Gastrocnemius medialis (tissue), 4 donors: ENCODE results near the gene RORB. TPM values are rescaled to one million over a fixed set of nuclear protein-coding genes. Genes with fewer than 3 reads are reported as not detected.

Experiments
- ATAC-seq, 2 donors: fragments of 150-250 bp; one replicate each; pipeline ENCODE4 v1.9.1; 2016
- DNase-seq, 2 donors: peaks; one replicate each; pipeline ENCODE4 v3.0.0-alpha.2; 2019
- H3K27ac ChIP-seq, 4 donors: fragments of 200-600 bp; sonication (generic); 1 replicate in 1 of 4; 2 replicates in 3 of 4; pipeline ENCODE4 v1.5.1; 2016 to 2018; ENCODE audit warnings: mild to moderate bottlenecking in 2 of 4, moderate library complexity in 1 of 4
- H3K27me3 ChIP-seq, 3 donors: fragments of 200-600 bp; sonication (generic) in 2 of 3; 1 replicate in 1 of 3; 2 replicates in 2 of 3; pipeline versions ENCODE4 v1.5.1 to v1.6.0; 2016 to 2019; ENCODE audit warnings: mild to moderate bottlenecking in 1 of 3, moderate library complexity in 1 of 3
- H3K36me3 ChIP-seq, 2 donors: fragments of 200-600 bp; sonication (generic) in 1 of 2; one replicate each; pipeline ENCODE4 v1.5.1; 2017 to 2018
- H3K4me1 ChIP-seq, 2 donors: fragments of 200-600 bp; sonication (generic) in 1 of 2; one replicate each; pipeline ENCODE4 v1.5.1; 2016 to 2017; ENCODE audit warnings: mild to moderate bottlenecking in 2 of 2
- H3K4me3 ChIP-seq, 4 donors: fragments of 200-600 bp; sonication (generic) in 3 of 4; 1 replicate in 1 of 4; 2 replicates in 3 of 4; pipeline ENCODE4 v1.5.1; 2016 to 2019; ENCODE audit warnings: mild to moderate bottlenecking in 2 of 4
- H3K9me3 ChIP-seq, 3 donors: fragments of 200-600 bp; sonication (generic) in 2 of 3; 1 replicate in 1 of 3; 2 replicates in 2 of 3; pipeline ENCODE4 v1.5.1; 2016 to 2019
- CTCF ChIP-seq, 5 experiments: fragments of 450-650 bp in 3 of 5; fragments of 200-600 bp in 2 of 5; sonication (generic) in 2 of 5; IDR thresholded peaks in 4 of 5; conservative IDR thresholded peaks in 1 of 5; 1 replicate in 4 of 5; 2 replicates in 1 of 5; pipeline ENCODE4 v1.5.1; 2016 to 2019; ENCODE audit warnings: antibody characterized with exemption in 5 of 5, mild to moderate bottlenecking in 3 of 5, moderate library complexity in 3 of 5
- POLR2A ChIP-seq, 2 donors: fragments of 450-650 bp; IDR thresholded peaks; one replicate each; pipeline ENCODE4 v1.6.1; 2017; ENCODE audit warnings: antibody characterized with exemption in 2 of 2, mild to moderate bottlenecking in 2 of 2, moderate library complexity in 2 of 2
- in situ Hi-C, 4 donors: fragments of 200-750 bp; cut with MboI; loops; one replicate each; pipeline versions ENCODE4 v1.15.0 to v1.8.0; 2017; ENCODE audit warnings: low sequenced_read_pairs in 4 of 4
- intact Hi-C: fragments of 100-400 bp; cut with DNase I; formaldehyde crosslinking; loops from one replicate; pipeline ENCODE4 v1.15.1; 2023; ENCODE audit warnings: low total_unique reads
- total RNA-seq, 4 donors: library from RNA; depleted of rRNA; stranded (reverse); fragments of >200 nt; gene quantifications; one replicate each; pipeline versions ENCODE4 v1.1.0 to v1.2.3, GENCODE V29; 2016

RORB gene
- total RNA-seq, 4 donors from 2014 or later, result 0.10 TPM; not detected in 3

DNA sequence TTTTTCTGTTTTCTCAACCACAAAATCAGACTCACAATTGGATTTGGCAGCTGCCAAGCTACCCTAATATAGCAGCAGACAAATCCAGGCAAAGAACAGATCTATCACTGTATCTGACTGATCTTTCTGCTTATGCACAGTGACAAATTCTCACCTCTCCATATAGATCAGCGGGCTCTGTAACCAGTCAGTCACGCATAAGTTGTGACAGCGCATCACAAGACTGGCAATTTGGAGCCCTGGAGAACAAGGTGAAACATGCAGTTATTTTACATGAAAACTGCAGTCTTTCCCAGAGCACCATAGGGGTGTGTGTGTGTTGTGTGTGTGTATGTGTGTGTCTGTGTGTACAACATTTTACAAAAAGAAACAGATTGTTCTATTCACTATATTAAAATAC, 37.7 kb downstream of the RORB start:
- ATAC-seq (no peak), DNase-seq (no peak)
- no peaks in the 10 kb centered on the region for H3K36me3 ChIP-seq
- intact Hi-C loops (no loop called here), in situ Hi-C loops (no loop called here)
- TF ChIP-seq POLR2A (IDR thresholded peaks at IDR 0.05), result no peak
- no peak for TF ChIP-seq CTCF (IDR thresholded peaks at IDR 0.05 in 4 of 5, conservative IDR thresholded peaks at IDR 0.05 in 1 of 5)
- H3K4me3 ChIP-seq, result no peak overlapping the region
- no peaks in the 10 kb centered on the region for H3K4me1 ChIP-seq
- no peaks in the 10 kb centered on the region for H3K27me3 ChIP-seq
- no peaks in the 10 kb centered on the region for H3K9me3 ChIP-seq
- no peak overlapping the region for H3K27ac ChIP-seq

DNA sequence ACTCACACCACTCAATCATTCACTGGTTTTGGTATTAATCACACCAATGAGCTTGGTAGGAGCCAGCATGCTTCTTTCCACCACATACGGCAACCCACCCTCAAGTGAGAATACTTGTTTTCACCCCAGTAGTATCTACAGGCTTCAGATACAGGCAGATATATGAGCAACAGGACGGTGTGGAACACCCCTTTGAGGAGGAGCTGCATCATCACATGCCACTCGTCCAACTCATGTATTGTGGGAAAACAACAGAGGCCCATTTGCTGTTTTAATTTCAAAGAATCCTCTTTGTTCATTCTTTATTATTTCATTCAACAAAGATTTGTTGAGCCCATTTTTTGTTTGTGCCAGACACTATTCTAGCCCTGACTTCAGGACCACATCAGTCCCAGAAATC, 46.0 kb downstream of the RORB start:
- ATAC-seq, result no peak
- in situ Hi-C loops, result no loop called here

DNA sequence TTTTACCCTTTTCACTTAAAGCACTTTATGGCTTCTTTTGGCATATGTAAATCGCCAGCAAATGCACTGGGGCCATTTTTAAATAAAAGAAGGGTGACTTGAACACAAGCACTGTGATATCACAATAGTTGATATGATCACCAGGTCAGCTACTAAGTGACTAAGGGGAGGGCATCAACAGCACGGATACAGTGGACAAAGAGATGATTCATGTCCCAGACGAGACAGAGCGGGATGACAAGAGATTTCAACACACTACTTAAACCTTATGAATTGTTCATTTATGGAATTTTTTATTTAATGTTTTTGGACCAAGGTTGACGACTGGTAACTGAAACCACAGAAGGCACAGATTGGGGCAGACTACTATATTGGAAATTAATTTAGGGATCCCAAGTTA, 54.1 kb downstream of the RORB start:
- Histone ChIP-seq H3K4me3 (no peak overlapping the region), H3K27ac (no peak overlapping the region), H3K36me3 (no peaks in the 10 kb centered on the region), H3K4me1 (peaks cover 12 to 13% of the 10 kb centered on the region in 2 donors), H3K9me3 (no peaks in the 10 kb centered on the region), H3K27me3 (no peaks in the 10 kb centered on the region)
- intact Hi-C loops (no loop called here), in situ Hi-C loops (loop anchor here in 1 of 4 donors (25.0 kb wide), 1 partner anchor 1339 kb away; no protein-coding TSS in a partner anchor)
- ATAC-seq (no peak), DNase-seq (no peak)
- TF ChIP-seq POLR2A (IDR thresholded peaks at IDR 0.05) (no peak), CTCF (IDR thresholded peaks at IDR 0.05 in 4 of 5, conservative IDR thresholded peaks at IDR 0.05 in 1 of 5) (no peak)

More for the DNA sequence above, 46.0 kb downstream of the RORB start:
- H3K36me3 ChIP-seq, result no peaks in the 10 kb centered on the region
- no peaks in the 10 kb centered on the region for H3K4me1 ChIP-seq
- intact Hi-C loops, result no loop called here
- DNase-seq, result no peak
- no peak overlapping the region for H3K27ac ChIP-seq
- H3K27me3 ChIP-seq, result no peaks in the 10 kb centered on the region
- TF ChIP-seq CTCF (IDR thresholded peaks at IDR 0.05 in 4 of 5, conservative IDR thresholded peaks at IDR 0.05 in 1 of 5) (no peak), POLR2A (IDR thresholded peaks at IDR 0.05) (no peak)
- no peak overlapping the region for H3K4me3 ChIP-seq
- H3K9me3 ChIP-seq, result no peaks in the 10 kb centered on the region

DNA sequence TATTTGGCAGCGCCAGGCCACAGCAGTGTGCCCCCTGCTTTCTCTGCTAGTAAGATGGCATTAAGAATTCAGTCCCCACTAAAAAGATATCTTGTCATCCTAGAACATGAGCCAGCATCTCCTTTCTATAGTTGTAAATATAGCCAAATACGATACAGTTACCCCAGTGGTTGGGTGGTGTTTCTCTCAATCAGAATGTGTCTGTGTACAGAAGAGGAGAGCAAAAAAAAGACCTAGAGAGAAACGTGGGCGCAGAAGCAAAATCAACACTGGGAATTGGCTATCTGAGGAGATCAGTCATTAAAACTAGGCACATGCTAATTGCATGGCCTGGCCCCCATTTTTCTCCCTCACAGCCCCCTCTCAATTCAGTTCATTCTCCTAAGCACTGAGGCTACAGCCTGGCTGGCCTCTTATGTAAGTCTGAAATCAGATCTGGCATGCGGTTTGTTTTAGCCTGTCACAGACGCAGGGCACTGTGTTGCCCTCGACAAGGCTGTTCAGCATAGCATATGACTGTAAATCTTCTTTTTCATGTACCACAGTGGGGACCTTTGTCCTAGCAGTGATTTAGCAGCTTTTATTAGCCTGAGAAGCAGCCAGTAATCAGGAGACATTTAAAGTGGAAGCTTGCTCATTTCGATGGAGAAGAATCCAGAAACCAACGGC, 57.8 kb downstream of the RORB start:
- Histone ChIP-seq H3K4me3 (no peak overlapping the region), H3K36me3 (no peaks in the 10 kb centered on the region), H3K4me1 (peaks cover 12 to 13% of the 10 kb centered on the region in 2 donors), H3K9me3 (no peaks in the 10 kb centered on the region), H3K27me3 (no peaks in the 10 kb centered on the region), H3K27ac (no peak overlapping the region)
- ATAC-seq (peak; percentile 47 to 62), DNase-seq (peak in 1 of 2 donors; percentile 11)
- no peak for TF ChIP-seq CTCF (IDR thresholded peaks at IDR 0.05 in 4 of 5, conservative IDR thresholded peaks at IDR 0.05 in 1 of 5)
- no peak for TF ChIP-seq POLR2A (IDR thresholded peaks at IDR 0.05)
- in situ Hi-C loops (loop anchor here in 1 of 4 donors (25.0 kb wide), 1 partner anchor 1343 kb away; no protein-coding TSS in a partner anchor), intact Hi-C loops (no loop called here)
